Stimulated activated CD8-positive, alpha-beta memory T cell treated with anti-CD3 and anti-CD28 coated beads, Interleukin-12 subunit alpha, Interleukin-12 subunit beta, amount 100 ng/mL, for 1 hour (primary cell): ENCODE results near the gene MVB12A.

ENCODE experiments used
- DNase-seq: peaks from one replicate; pipeline ENCODE4 v3.0.0-alpha.2; 2020; ENCODE audit warnings: low read depth

The MVB12A gene

GRCh38 chr19:17447704-17448130 is 27.9 kb downstream of the MVB12A start:
- DNase-seq = no peak

- no peak for DNase-seq
Measured at GRCh38 chr19:17448131-17448967, 28.5 kb downstream of the MVB12A start, which contains the start of gene TMEM221. Gene TMEM221 (minus strand): TSS chr19:17448668. CDS start chr19:17448462, 206 bp downstream.

- DNase-seq = no peak
Measured at GRCh38 chr19:17450264-17451075, 30.6 kb downstream of the MVB12A start.

- no peak for DNase-seq
Measured at GRCh38 chr19:17451820-17452219, 32.0 kb downstream of the MVB12A start.

GRCh38 chr19:17454576-17455071 is 34.8 kb downstream of the MVB12A start:
- DNase-seq = no peak

- no peak for DNase-seq
Measured at GRCh38 chr19:17455308-17456123, 35.7 kb downstream of the MVB12A start.

- DNase-seq = no peak
Measured at GRCh38 chr19:17456127-17456526, 36.3 kb downstream of the MVB12A start.

GRCh38 chr19:17457616-17458015 is 37.8 kb downstream of the MVB12A start:
- no peak for DNase-seq

GRCh38 chr19:17458970-17459369 is 39.1 kb downstream of the MVB12A start:
- no peak for DNase-seq

- DNase-seq = no peak
Measured at GRCh38 chr19:17460372-17461230, 40.8 kb downstream of the MVB12A start, which contains the start of gene NXNL1. Gene NXNL1 (minus strand): TSS chr19:17460926. CDS start chr19:17460869, 57 bp downstream.

GRCh38 chr19:17466487-17466850 is 46.6 kb downstream of the MVB12A start:
- no peak for DNase-seq

GRCh38 chr19:17467471-17468301 is 47.8 kb downstream of the MVB12A start:
- no peak for DNase-seq

GRCh38 chr19:17468302-17469091 is 48.6 kb downstream of the MVB12A start:
- DNase-seq = no peak

- DNase-seq = no peak
Measured at GRCh38 chr19:17469092-17469480, 49.2 kb downstream of the MVB12A start.

GRCh38 chr19:17469481-17470067 is 49.7 kb downstream of the MVB12A start:
- DNase-seq = peak; percentile 88

GRCh38 chr19:17470068-17470841 is 50.4 kb downstream of the MVB12A start, which contains the start of gene SLC27A1:
Gene SLC27A1 (plus strand): TSS chr19:17470524. CDS start chr19:17470541, 17 bp downstream.
- DNase-seq = peak; percentile 77

GRCh38 chr19:17471410-17472125 is 51.7 kb downstream of the MVB12A start:
- DNase-seq = no peak
